ENCODE results near the gene NR1H2.

DNA sequence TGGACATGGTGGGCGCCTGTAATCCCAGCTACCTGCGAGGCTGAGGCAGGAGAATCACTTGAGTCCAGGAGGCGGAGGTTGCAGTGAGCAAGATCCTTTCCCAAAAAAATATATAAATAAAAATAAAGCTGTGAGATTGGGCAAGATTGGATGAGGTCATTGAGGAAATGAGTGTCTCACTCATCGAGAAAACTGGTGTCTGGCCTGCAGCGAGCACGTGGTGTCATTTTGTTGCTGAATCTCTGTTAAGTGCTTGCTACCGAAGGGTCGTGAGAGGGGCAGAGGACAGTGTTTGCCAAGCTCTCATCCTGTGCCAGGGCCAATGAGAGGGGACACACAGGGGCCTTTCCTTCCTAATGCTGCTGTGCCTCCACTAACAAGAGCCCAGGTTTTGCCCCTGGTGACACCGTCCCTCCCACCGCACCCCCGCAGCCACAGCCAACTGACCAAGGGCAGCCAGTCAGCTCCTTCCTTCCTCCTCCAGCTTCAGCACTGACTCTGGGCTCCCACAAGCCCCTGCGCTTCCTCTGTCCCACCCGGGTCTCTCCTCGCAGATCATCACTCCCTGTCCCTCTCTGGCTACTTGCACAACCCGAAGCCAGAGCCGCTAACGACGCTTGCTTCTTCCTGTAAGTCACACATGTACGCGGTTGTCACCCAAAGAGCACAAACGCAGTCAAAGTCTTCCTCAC is 11.1 kb downstream of the NR1H2 start:
- TF ChIP-seq POLR2A (IDR thresholded peaks at IDR 0.05; ENCODE audit: low read depth, low read length) = no peak
- TF ChIP-seq TAF1 (IDR thresholded peaks at IDR 0.05; ENCODE audit: borderline replicate concordance, low read depth, low read length) = no peak
- no peak for TF ChIP-seq POLR2AphosphoS5 (IDR thresholded peaks at IDR 0.05; ENCODE audit: low read depth, low read length)

Data from GM12892 (cell line).